ENCODE results near the gene UPB1.
"Not testable (repeated sequence)": the region's sequence is repeated elsewhere in the genome, so short reads cannot be mapped to it uniquely, and the experiment has no call there.

The UPB1 gene

DNA sequence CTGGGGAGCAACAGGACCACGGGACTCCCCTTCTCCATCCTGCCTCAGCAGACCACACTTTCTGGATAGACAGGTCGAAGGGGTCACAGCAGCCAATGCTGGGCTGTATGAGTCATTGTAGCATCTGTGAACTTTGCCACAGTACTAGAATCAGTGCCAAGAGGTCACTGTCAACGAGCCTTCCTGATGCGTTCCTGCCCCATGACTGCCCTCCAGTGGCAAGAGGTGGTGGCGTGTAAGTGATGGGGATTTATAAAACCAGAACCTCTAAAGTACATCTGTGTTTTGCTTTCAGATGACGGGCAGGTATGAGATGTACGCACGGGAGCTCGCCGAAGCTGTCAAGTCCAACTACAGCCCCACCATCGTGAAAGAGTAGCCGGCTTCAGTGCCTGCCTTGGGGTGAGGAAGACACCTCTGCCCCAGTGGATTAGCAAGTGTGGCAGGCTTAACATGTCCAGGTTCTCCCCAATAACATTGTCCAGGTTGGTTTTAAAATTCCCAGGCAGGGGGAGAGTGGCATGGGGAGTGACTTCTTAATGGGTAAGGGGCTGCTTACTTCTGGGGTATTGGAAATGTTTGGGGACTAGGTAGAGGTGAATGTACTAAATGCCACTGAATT, 30.4 kb downstream of the UPB1 start:
- peak; percentile 78 for DNase-seq
- TF ChIP-seq, protein P1, sequence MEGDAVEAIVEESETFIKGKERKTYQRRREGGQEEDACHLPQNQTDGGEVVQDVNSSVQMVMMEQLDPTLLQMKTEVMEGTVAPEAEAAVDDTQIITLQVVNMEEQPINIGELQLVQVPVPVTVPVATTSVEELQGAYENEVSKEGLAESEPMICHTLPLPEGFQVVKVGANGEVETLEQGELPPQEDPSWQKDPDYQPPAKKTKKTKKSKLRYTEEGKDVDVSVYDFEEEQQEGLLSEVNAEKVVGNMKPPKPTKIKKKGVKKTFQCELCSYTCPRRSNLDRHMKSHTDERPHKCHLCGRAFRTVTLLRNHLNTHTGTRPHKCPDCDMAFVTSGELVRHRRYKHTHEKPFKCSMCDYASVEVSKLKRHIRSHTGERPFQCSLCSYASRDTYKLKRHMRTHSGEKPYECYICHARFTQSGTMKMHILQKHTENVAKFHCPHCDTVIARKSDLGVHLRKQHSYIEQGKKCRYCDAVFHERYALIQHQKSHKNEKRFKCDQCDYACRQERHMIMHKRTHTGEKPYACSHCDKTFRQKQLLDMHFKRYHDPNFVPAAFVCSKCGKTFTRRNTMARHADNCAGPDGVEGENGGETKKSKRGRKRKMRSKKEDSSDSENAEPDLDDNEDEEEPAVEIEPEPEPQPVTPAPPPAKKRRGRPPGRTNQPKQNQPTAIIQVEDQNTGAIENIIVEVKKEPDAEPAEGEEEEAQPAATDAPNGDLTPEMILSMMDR (IDR thresholded peaks at IDR 0.05), result peak; percentile 82
- Mint-ChIP-seq H3K4me3 (no peak overlapping the region), H3K36me3 (ENCODE audit: low read depth) (no peaks in the 10 kb centered on the region), H3K27ac (no peak overlapping the region), H3K27me3 (ENCODE audit: low read depth, poor library complexity) (peaks cover 15% of the 10 kb centered on the region), H3K4me1 (peaks cover 9% of the 10 kb centered on the region), H3K9me3 (no peaks in the 10 kb centered on the region)

GRCh38 chr22:24526191-24526590, 31.1 kb downstream of the UPB1 start:
- H3K4me1 Mint-ChIP-seq, result peaks cover 9% of the 10 kb centered on the region
- no peak overlapping the region for H3K4me3 Mint-ChIP-seq
- peaks cover 10% of the 10 kb centered on the region for H3K27me3 Mint-ChIP-seq (ENCODE audit: low read depth, poor library complexity)
- TF ChIP-seq, protein P1 (IDR thresholded peaks at IDR 0.05), result no peak
- no peaks in the 10 kb centered on the region for H3K9me3 Mint-ChIP-seq
- H3K27ac Mint-ChIP-seq, result no peak overlapping the region
- no peaks in the 10 kb centered on the region for H3K36me3 Mint-ChIP-seq (ENCODE audit: low read depth)
- no peak for DNase-seq

- H3K9me3 Mint-ChIP-seq, result no peaks in the 10 kb centered on the region
- TF ChIP-seq, protein P1 (IDR thresholded peaks at IDR 0.05), result no peak
- peaks cover 14% of the 10 kb centered on the region for H3K27me3 Mint-ChIP-seq (ENCODE audit: low read depth, poor library complexity)
- H3K36me3 Mint-ChIP-seq (ENCODE audit: low read depth), result no peaks in the 10 kb centered on the region
- no peak for DNase-seq
- H3K4me3 Mint-ChIP-seq, result no peak overlapping the region
- H3K4me1 Mint-ChIP-seq, result peaks cover 9% of the 10 kb centered on the region
- no peak overlapping the region for H3K27ac Mint-ChIP-seq
Measured at GRCh38 chr22:24529898-24530297, 34.8 kb downstream of the UPB1 start.

DNA sequence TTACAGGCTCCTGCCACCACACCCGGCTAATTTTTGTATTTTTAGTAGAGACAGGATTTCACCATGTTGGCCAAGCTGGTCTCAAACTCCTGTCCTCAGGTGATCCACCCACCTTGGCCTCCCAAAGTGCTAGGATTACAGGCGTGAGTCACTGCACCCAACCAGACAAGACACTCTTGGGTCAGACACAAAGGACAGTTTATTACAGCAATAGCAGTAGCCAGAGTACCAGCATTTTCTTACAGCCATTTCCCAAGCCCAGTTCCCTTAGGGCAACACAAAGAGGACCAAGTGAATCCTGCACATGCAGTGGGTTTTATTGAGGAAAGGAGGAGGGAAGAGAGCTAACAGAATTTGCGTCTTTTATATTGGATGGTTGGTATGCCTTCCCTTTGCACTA, 35.8 kb downstream of the UPB1 start:
- not testable (repeated sequence) for H3K4me3 Mint-ChIP-seq; H3K4me1 Mint-ChIP-seq; H3K27ac Mint-ChIP-seq; DNase-seq; H3K9me3 Mint-ChIP-seq; H3K36me3 Mint-ChIP-seq (ENCODE audit: low read depth)
- peaks cover 17% of the 10 kb centered on the region for H3K27me3 Mint-ChIP-seq (ENCODE audit: low read depth, poor library complexity)

GRCh38 chr22:24532075-24532474, 36.9 kb downstream of the UPB1 start:
- H3K9me3 Mint-ChIP-seq, result no peaks in the 10 kb centered on the region
- no peak overlapping the region for H3K27ac Mint-ChIP-seq
- TF ChIP-seq, protein P1 (IDR thresholded peaks at IDR 0.05), result no peak
- H3K4me3 Mint-ChIP-seq, result no peak overlapping the region
- peaks cover 17% of the 10 kb centered on the region for H3K27me3 Mint-ChIP-seq (ENCODE audit: low read depth, poor library complexity)
- peaks cover 9% of the 10 kb centered on the region for H3K4me1 Mint-ChIP-seq
- no peak for DNase-seq
- H3K36me3 Mint-ChIP-seq (ENCODE audit: low read depth), result no peaks in the 10 kb centered on the region

DNA sequence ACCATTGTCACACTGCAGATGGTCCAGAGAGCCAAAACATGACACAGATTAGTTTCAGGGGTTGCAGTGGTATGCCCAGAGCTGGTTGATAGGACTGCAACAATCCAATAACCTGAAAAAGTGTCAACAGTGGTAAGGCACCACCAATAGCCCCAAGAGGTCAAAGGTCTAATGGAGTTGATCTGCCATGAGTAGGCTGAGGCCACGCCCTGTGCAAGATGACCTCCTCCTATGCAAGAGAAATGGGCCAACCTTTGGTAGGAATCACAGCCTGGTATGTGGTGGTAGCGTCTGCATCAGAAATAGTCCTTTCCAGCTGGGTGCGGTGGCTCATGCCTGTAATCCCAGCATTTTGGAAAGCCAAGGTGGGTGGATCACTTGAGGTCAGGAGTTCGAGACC, 40.2 kb downstream of the UPB1 start:
- peaks cover 7% of the 10 kb centered on the region for H3K27me3 Mint-ChIP-seq (ENCODE audit: low read depth, poor library complexity)
- H3K27ac Mint-ChIP-seq, result no peak overlapping the region
- H3K4me3 Mint-ChIP-seq, result no peak overlapping the region
- peaks cover 8% of the 10 kb centered on the region for H3K36me3 Mint-ChIP-seq (ENCODE audit: low read depth)
- TF ChIP-seq, protein P1 (IDR thresholded peaks at IDR 0.05), result no peak
- peaks cover 9% of the 10 kb centered on the region for H3K4me1 Mint-ChIP-seq
- H3K9me3 Mint-ChIP-seq, result no peaks in the 10 kb centered on the region
- no peak for DNase-seq
